Measurements from ENCODE around the gene ZSCAN10. TPM values are rescaled to one million over a fixed set of nuclear protein-coding genes. Genes with fewer than 3 reads are reported as not detected.

Gene ZSCAN10
- total RNA-seq, 4 donors from 2014 or later: not detected

GRCh38 chr16:3063625-3064386 lies 35.3 kb downstream of the ZSCAN10 start:
- 87 to 93% methylated on average over 6 to 8 of the region's 8 CpGs for WGBS, 2 donors (ENCODE audit: low coverage in 1 of 2)
- TF ChIP-seq POLR2A (IDR thresholded peaks at IDR 0.05) (no peak), EP300 (IDR thresholded peaks at IDR 0.05; ENCODE audit: low read depth) (no peak), POLR2AphosphoS5 (IDR thresholded peaks at IDR 0.05) (no peak), CTCF (IDR thresholded peaks at IDR 0.05) (no peak)
- intact Hi-C loops (cut with DNase I; ENCODE audit: low total_unique reads): no loop called here
- peak overlapping the region; percentile 55 to 87 (median 78) for H3K27ac ChIP-seq
- no peaks in the 10 kb centered on the region for H3K27me3 ChIP-seq
- H3K36me3 ChIP-seq: no peaks in the 10 kb centered on the region
- no peak for DNase-seq
- H3K9me3 ChIP-seq: no peaks in the 10 kb centered on the region
- in situ Hi-C loops (cut with MboI; ENCODE audit: low pct_ligation_motif_present in 1 of 4, low pct_unique_long_range_greater_than_20kb in 1 of 4, low sequenced_read_pairs in 3 of 4): loop anchor here in 2 of 4 donors (10.0 kb wide), 1 partner anchor 61 kb away; no protein-coding TSS in a partner anchor
- H3K4me3 ChIP-seq: no peak overlapping the region
- peaks cover 11 to 57% (median 37%) of the 10 kb centered on the region in 4 donors for H3K4me1 ChIP-seq

- TF ChIP-seq CTCF (IDR thresholded peaks at IDR 0.05) (no peak), POLR2A (IDR thresholded peaks at IDR 0.05) (no peak), POLR2AphosphoS5 (IDR thresholded peaks at IDR 0.05) (no peak), EP300 (IDR thresholded peaks at IDR 0.05; ENCODE audit: low read depth) (no peak)
- Histone ChIP-seq H3K4me1 (peaks cover 17 to 61% (median 43%) of the 10 kb centered on the region in 4 donors), H3K36me3 (no peaks in the 10 kb centered on the region), H3K27ac (peak overlapping the region in 3 of 4 donors; percentile 55 to 87 (median 78)), H3K9me3 (no peaks in the 10 kb centered on the region), H3K27me3 (no peaks in the 10 kb centered on the region), H3K4me3 (no peak overlapping the region)
- 91 to 92% methylated on average over 6 of the region's 6 CpGs for WGBS, 2 donors (ENCODE audit: low coverage in 1 of 2)
- DNase-seq: no peak
- in situ Hi-C loops (cut with MboI; ENCODE audit: low pct_ligation_motif_present in 1 of 4, low pct_unique_long_range_greater_than_20kb in 1 of 4, low sequenced_read_pairs in 3 of 4) (loop anchor here in 2 of 4 donors (10.0 kb wide), 1 partner anchor 62 kb away; no protein-coding TSS in a partner anchor), intact Hi-C loops (cut with DNase I; ENCODE audit: low total_unique reads) (no loop called here)
These were observed 36.5 kb downstream of the ZSCAN10 start for GRCh38 chr16:3062553-3062952.

- Histone ChIP-seq H3K9me3 (no peaks in the 10 kb centered on the region), H3K27me3 (no peaks in the 10 kb centered on the region), H3K27ac (no peak overlapping the region), H3K4me3 (no peak overlapping the region), H3K36me3 (no peaks in the 10 kb centered on the region), H3K4me1 (peaks cover 17 to 50% (median 35%) of the 10 kb centered on the region in 4 donors)
- DNase-seq: no peak
- no peak for TF ChIP-seq EP300 (IDR thresholded peaks at IDR 0.05; ENCODE audit: low read depth)
- TF ChIP-seq CTCF (IDR thresholded peaks at IDR 0.05): no peak
- no peak for TF ChIP-seq POLR2AphosphoS5 (IDR thresholded peaks at IDR 0.05)
- TF ChIP-seq POLR2A (IDR thresholded peaks at IDR 0.05): no peak
- 79 to 82% methylated on average over 6 to 14 of the region's 14 CpGs for WGBS, 2 donors (ENCODE audit: low coverage in 1 of 2)
- in situ Hi-C loops (cut with MboI; ENCODE audit: low pct_ligation_motif_present in 1 of 4, low pct_unique_long_range_greater_than_20kb in 1 of 4, low sequenced_read_pairs in 3 of 4) (loop anchor here in 2 of 4 donors (10.0 kb wide), 1 partner anchor 64 kb away; no protein-coding TSS in a partner anchor), intact Hi-C loops (cut with DNase I; ENCODE audit: low total_unique reads) (no loop called here)
These were observed 38.6 kb downstream of the ZSCAN10 start for GRCh38 chr16:3060339-3061127.
